Spleen (tissue), 7 donors: ENCODE measurements around the gene SHTN1.

ENCODE experiments used
- POLR2AphosphoS5 ChIP-seq, 3 donors: sonication (generic); formaldehyde crosslinking; IDR thresholded peaks; one replicate each; pipeline ENCODE4 v1.5.1; 2017; ENCODE audit warnings: antibody characterized with exemption in 3 of 3
- TF ChIP-seq, protein P1 (sequence below), 11 experiments: fragments of 200-600 bp in 7 of 11; fragments of 450-650 bp in 4 of 11; sonication (generic) in 4 of 11; IDR thresholded peaks in 8 of 11; conservative IDR thresholded peaks in 3 of 11; 1 replicate in 7 of 11; 2 replicates in 4 of 11; pipeline versions ENCODE4 v1.4.0 to v1.8.0; 2016 to 2021; ENCODE audit warnings: antibody characterized with exemption in 11 of 11, inconsistent platforms in 4 of 11, mild to moderate bottlenecking in 1 of 11
- donor health status: DM: no; HTN: no; CAD: no; lungs with moderate emphysema.
- donor health status: DM: no; HTN: no; CAD: no.
- donor health status: DM: no; HTN: no; CAD: no.

DNA sequence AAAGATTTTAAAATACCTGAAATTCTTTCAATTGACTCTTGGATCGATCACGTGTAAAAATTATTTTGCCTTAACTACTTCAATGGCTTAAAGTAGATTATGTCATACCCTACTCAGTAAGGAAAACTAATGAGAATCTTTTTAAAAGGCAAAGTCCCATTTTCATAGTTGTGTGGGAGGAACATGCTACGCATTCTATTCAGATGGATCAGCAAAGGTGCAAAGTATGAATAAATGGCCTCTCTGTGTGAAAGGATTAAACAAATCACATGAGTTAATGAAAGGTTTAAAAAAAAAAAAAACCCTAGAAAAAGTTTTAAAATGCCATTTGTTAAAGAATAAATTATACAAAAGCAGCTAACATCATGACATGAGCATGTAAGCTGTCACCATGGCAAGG, 78.6 kb downstream of the SHTN1 start:
- no peak for TF ChIP-seq POLR2AphosphoS5 (IDR thresholded peaks at IDR 0.05)
- TF ChIP-seq, protein P1, sequence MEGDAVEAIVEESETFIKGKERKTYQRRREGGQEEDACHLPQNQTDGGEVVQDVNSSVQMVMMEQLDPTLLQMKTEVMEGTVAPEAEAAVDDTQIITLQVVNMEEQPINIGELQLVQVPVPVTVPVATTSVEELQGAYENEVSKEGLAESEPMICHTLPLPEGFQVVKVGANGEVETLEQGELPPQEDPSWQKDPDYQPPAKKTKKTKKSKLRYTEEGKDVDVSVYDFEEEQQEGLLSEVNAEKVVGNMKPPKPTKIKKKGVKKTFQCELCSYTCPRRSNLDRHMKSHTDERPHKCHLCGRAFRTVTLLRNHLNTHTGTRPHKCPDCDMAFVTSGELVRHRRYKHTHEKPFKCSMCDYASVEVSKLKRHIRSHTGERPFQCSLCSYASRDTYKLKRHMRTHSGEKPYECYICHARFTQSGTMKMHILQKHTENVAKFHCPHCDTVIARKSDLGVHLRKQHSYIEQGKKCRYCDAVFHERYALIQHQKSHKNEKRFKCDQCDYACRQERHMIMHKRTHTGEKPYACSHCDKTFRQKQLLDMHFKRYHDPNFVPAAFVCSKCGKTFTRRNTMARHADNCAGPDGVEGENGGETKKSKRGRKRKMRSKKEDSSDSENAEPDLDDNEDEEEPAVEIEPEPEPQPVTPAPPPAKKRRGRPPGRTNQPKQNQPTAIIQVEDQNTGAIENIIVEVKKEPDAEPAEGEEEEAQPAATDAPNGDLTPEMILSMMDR (IDR thresholded peaks at IDR 0.05 in 8 of 11, conservative IDR thresholded peaks at IDR 0.05 in 3 of 11), result no peak
